Glomerular endothelial cell (primary cell): Measurements from ENCODE around the gene RPL37A. TPM values are rescaled to one million over a fixed set of nuclear protein-coding genes. Genes with fewer than 3 reads are reported as not detected.

Experiments
- DNase-seq: peaks from one replicate; pipeline ENCODE4 v3.0.0-alpha.2; 2011; ENCODE audit warnings: low read depth, low spot score; ENCODE audit errors: extremely low read depth
- total RNA-seq: library from RNA; depleted of rRNA; stranded (reverse); fragments of >200 nt; gene quantifications from 2 replicates; pipeline ENCODE4 v1.2.3, GENCODE V29; 2015

RPL37A gene
- total RNA-seq, 1 donor from 2014 or later = 1,125 TPM

DNA sequence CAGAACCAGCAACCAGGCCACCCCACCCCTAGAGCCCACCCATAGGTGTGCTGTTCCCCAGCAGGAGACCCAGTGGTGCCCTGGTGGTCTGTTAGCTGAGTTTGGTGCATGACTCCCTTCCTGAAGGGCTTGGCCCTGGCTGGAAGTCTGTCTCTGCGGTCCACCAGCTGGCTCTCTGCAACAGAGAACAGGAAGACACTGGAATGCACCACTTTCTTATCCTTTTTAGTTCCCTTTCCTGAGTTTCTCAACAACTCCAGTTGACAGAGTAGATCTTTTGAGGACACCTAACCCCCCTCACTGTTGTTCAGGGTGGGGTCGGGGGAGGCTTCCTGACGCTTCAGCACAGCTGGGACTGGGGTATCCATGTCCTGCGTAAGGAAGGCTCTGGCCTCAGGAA lies 11.9 kb upstream of the RPL37A start:
- no peak for DNase-seq

- DNase-seq = no peak
Measured at GRCh38 chr2:216490061-216490460, 8.6 kb upstream of the RPL37A start.

DNA sequence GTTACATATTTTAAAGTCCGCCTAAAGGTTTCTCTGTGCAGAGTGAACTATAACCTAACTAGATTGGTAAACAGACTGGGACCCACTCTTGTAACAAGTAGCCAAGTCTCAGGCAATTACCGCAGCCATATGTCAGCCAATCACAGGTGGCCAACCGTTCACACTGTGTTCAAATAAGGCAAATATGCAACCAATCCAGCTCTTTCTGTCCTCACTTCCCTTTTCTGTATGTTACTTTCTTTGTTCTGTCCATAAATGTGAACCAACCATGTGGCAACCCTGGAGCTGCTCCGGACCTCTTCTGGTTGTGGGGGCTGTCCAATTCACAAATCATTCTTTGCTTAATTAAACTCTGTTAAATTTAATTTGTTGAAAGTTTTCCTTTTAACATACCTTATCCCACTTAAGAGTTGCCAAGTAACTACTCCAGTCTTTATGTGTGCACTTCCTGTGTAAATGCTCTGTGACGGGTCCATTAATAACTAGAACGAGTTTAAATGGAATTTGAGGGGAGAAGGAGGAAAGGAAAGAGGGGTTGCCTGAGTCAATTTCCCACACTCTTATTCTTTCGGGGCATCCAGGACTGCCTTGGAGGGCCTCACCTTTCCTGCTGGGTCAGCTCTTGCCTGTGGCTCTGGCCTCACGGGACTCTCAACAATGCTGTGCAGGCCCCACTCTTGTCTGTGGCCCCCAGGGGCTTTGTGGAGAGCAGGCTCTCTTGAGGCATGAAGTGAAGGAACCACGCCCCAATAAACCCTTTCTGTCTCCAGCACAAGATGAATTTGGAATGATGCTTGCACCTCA lies 6.6 kb upstream of the RPL37A start:
- no peak for DNase-seq

GRCh38 chr2:216492597-216493333 lies 5.9 kb upstream of the RPL37A start:
- no peak for DNase-seq

DNA sequence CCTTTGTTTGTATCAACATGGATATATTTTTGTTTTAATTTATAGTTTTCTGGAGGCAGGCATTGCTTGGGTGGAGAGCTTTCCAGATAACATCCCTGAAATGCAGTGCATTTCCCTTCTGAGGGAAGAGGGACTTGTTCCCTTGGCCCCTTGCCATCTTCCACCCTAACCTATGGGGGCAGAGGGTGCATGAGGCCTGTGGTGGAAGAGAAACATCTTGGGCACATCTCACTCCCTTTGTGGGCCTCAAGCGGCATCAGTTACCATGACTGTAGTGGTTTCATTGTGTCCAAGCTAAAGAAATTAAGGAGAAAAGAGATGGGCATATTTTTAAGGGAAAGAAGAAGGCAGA lies 5.3 kb upstream of the RPL37A start:
- no peak for DNase-seq

- DNase-seq = no peak
Measured at GRCh38 chr2:216495656-216496055, 3.0 kb upstream of the RPL37A start.

GRCh38 chr2:216497382-216498069 lies 1.1 kb upstream of the RPL37A start:
- no peak for DNase-seq

- no peak for DNase-seq
Measured at GRCh38 chr2:216498070-216498378, 620 bp upstream of the RPL37A start.

DNA sequence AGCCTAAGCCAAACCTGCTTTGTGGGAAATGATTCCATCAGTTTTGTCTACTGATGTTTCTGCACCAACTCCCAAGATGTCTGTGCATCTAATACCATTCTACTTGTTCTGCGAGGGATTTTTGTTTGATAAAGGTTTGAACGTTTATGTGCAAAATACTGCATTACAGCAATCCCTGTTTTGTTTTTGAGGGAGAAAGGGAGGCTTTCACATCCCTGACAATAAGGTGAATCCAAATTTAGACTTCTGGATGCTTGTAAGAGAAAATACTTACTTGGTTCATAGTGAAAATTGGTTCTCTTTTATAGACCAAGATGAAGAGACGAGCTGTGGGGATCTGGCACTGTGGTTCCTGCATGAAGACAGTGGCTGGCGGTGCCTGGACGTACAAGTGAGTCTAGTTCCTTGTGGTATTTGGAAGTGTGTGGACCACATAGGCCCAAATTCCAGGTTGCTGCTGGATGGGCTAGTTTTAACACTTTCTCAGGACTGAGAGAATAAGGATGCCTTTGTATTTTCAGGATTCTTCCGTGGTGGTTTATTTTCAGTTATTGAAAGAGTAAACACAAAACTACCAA lies 1.1 kb downstream of the RPL37A start:
- no peak for DNase-seq

- DNase-seq = no peak
Measured at GRCh38 chr2:216500572-216500971, 1.9 kb downstream of the RPL37A start.

DNA sequence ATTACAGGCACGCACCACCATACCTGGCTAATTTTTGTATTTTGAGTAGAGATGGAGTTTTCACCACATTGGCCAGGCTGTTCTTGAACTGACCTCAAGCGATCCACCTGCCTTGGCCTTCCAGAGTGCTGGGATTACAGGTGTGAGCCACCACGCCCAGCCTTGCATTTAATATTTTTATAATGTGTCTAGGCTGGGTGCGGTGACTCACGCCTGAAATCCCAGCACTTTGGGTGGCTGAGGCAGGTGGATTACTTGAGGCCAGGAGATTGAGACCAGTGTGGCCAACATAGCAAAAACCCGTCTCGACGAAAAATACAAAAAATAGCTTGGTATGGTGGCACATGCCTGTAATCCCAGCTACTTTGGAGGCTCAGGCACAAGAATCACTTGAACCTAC lies 3.2 kb downstream of the RPL37A start:
- DNase-seq = no peak

DNA sequence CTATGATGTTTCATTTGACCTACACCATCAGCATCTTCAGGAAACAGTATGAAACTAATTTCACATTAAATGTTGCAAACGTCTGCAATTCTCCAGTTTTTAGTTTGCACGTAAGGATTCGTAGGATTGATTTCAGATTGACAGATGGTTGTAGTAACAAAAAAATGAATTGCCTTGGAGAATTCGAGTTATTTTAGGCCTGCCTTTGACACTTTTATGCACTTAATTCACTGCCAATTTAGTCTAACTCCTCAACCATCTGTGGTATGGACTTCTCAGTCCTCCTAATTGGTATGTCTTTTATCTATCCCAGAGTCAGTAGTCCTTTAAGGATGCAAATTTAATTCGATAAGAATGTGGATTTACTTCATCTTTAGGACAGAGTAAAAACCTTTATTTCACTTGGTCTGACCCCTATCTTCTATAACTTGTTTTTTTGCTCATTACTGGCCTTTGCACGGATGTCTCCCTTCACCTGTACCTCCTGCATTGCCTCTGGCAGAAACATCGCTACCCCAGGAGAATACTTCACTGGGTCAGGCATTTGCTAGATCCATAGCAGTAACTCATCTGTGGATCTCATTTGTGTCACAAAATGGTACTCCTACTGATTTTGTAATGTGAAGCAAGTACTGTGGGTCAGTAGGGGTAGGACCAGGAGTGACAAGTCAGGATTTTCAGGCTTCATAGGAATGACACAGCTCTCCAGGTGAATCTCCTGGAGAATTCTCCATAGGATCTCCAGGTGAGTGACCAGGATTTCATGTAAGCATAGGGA lies 3.9 kb downstream of the RPL37A start:
- no peak for DNase-seq

- DNase-seq = no peak
Measured at GRCh38 chr2:216503159-216503629, 4.5 kb downstream of the RPL37A start.

DNA sequence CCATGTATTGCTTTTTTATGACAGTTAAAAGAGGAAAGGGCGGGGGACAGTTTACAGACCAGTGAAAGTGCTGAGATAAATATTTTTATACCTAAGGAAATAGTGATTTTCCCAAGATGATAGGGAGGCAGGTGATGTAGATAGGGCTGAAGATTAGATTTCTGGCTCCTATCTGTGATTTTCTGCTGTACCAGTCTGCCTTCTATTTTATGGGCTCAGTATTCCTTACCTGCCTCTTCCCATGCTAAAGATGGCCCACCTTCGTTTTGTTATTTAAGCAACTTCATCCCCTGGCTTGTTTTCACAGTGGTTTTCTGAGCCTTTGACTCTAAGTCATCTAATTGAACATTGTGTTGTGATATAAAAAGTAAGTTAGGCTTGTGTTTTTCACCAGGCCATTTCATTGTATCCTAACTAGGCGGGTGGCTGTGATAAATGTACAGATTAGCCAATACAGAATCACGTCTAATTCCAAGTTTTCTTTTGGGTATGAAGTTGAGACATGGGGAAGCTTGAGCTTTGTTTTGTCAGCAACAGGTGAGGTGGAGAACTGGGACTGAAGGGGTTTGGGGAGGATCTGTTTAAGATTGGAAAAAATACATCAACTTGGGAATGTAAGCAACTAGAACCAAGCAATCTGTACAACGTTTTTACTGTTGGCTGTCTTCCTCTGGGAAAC lies 5.2 kb downstream of the RPL37A start:
- no peak for DNase-seq

DNA sequence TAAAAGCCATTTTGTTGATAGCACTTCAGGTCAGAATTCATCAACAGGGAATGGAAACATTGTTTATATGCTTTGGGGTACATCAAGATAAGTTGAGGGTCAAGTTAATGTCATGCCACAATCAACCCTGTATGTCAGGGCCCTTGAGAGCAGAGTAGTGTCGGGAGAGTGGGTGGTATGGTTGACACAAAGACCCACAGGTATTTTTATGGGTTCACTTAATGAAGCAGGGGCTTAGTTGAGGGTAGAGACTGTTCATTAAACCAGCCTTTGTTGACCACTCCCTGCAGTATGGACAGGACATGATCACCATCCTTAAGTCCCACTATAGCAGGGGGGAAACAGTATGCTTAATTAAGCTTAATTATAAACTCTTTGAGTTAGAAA lies 5.7 kb downstream of the RPL37A start:
- no peak for DNase-seq

DNA sequence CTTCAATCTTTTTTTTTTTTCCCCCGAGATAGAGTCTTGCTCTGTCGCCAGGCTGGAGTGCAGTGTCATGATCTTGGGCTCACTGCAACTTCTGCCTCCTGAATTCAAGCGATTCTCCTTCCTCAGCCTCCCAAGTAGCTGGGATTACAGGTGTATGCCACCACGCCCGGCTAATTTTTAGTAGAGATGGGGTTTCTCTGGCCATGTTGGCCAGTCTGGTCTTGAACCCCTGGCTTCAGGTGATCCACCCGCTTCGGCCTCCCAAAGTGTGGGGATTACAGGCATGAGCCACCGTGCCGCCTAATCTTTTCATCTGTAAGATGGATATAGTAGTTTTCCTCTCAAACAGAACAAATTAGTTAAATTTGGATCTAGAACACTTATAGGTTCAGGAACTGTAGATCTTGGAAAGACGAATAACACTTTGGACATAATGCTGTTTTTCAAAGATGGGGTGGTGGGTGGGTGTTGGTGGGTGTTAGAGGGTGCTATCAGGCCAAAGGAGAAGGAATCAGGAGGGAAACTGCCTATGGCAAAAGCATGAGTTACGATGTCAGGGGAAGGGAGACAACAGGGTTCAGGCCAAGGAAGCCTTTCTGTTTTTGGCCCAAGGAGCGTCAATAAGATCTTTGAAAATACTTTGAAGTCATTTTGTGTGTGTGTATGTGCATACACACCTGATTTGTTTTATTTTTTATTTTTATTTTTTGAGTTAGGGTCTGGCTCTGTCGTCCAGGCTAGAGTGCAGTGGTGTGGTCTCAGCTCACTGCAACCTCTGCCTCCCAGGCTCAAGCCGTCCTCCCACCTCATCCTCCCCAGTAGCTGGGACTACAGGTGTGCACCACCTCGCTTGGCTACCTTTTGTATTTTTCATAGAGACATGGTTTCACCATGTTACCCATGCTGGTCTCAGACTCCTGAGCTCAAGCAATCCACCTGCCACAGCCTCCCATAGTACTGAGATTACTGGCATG lies 6.8 kb downstream of the RPL37A start:
- no peak for DNase-seq

- DNase-seq = no peak
Measured at GRCh38 chr2:216507220-216508160, 8.8 kb downstream of the RPL37A start.

- no peak for DNase-seq
Measured at GRCh38 chr2:216508229-216508628, 9.6 kb downstream of the RPL37A start.
